ENCODE data around the gene RUVBL2. TPM values are rescaled to one million over a fixed set of nuclear protein-coding genes. Genes with fewer than 3 reads are reported as not detected.

The RUVBL2 gene
- total RNA-seq, 4 donors from 2014 or later: 69.4 to 96.5 (median 84.2) TPM

DNA sequence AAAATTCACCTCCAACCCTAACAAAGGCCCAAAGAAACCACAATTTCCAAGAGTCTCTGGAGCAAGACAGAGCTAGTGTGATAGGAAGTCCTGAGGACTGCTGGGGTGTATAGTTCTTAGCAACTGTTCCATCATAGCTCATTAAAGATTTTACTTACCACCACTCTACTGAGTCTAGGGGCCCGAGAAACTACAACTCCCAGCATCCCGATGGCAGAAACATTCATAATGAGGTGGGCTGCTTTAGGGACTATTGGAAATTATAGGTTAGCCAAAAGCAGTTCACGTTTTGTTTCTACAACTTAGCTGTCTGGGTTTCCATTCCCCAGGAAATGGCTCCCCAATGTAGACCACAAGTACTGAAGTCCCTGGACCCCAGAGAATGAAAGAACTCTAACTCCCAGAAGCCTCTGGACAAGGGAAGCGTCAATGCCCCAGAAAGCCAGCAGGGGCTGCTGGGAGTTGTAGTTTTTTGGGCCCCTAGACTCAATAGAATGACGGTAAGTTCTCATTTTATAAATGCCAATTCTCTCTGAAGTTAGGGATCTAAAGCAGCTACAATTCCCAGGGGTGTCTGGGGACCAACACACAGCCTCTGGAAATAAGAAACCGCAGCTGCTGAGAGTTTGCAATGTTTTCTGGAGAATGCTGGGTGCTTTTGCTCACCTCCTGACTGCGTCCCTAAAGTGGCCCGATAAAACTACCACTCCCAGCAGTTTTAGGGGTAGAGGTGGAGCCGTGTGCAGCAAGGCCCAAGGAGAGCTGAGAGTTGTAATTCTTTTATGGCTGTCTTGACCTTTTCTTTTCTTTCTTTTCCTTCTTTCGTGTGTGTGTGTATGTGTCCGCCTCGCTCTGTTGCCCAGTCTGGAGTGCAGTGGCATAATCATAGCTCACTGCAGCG is 17.5 kb upstream of the RUVBL2 start:
- Histone ChIP-seq H3K27me3 (no peaks in the 10 kb centered on the region), H3K9me3 (no peaks in the 10 kb centered on the region), H3K4me1 (peaks cover 0 to 24% (median 4%) of the 10 kb centered on the region in 3 donors), H3K36me3 (peaks cover 0 to 75% of the 10 kb centered on the region in 2 donors), H3K4me3 (no peak overlapping the region), H3K27ac (peak overlapping the region in 1 of 4 donors; percentile 19)
- ATAC-seq: no peak
- 77 to 94% methylated on average over 8 to 11 of the region's 13 CpGs for WGBS, 2 donors (ENCODE audit: low coverage in 1 of 2)
- TF ChIP-seq, protein P1, sequence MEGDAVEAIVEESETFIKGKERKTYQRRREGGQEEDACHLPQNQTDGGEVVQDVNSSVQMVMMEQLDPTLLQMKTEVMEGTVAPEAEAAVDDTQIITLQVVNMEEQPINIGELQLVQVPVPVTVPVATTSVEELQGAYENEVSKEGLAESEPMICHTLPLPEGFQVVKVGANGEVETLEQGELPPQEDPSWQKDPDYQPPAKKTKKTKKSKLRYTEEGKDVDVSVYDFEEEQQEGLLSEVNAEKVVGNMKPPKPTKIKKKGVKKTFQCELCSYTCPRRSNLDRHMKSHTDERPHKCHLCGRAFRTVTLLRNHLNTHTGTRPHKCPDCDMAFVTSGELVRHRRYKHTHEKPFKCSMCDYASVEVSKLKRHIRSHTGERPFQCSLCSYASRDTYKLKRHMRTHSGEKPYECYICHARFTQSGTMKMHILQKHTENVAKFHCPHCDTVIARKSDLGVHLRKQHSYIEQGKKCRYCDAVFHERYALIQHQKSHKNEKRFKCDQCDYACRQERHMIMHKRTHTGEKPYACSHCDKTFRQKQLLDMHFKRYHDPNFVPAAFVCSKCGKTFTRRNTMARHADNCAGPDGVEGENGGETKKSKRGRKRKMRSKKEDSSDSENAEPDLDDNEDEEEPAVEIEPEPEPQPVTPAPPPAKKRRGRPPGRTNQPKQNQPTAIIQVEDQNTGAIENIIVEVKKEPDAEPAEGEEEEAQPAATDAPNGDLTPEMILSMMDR (IDR thresholded peaks at IDR 0.05): peak in 3 of 4 experiments; percentile 22 to 25 (median 23)
- no peak for TF ChIP-seq POLR2AphosphoS5 (IDR thresholded peaks at IDR 0.05)
- no peak for TF ChIP-seq EP300 (IDR thresholded peaks at IDR 0.05)
- no peak for TF ChIP-seq POLR2A (IDR thresholded peaks at IDR 0.05)

DNA sequence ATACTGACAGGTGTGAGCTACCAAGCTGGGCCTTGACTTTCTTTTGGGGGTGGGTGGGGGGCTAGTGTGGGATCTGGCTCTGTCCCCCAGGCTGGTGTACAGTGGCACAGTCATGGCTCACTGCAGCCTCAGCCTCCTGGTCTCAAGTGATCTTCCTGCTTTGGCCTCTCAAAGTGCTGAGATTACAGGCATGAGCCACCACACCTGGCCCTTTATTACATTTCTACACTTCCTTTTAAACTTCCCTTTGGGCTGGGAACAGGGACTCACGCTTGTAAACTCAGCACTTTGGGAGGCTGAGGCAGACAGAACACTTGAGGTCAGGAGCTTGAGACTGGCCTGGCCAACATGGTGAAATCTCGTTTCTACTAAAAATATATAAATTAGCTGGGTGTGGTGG is 16.6 kb upstream of the RUVBL2 start:
- no peak for ATAC-seq
- no peak for TF ChIP-seq POLR2AphosphoS5 (IDR thresholded peaks at IDR 0.05)
- TF ChIP-seq EP300 (IDR thresholded peaks at IDR 0.05): no peak
- TF ChIP-seq POLR2A (IDR thresholded peaks at IDR 0.05): no peak
- TF ChIP-seq, protein P1 (IDR thresholded peaks at IDR 0.05): no peak
- H3K27me3 ChIP-seq: no peaks in the 10 kb centered on the region
- H3K36me3 ChIP-seq: peaks cover 0 to 77% of the 10 kb centered on the region in 2 donors
- no peak overlapping the region for H3K4me3 ChIP-seq
- WGBS, 2 donors (ENCODE audit: low coverage in 1 of 2): 72% methylated on average over 2 of the region's 2 CpGs; no CpG with 5 or more reads in 1 of the 2 donors
- H3K9me3 ChIP-seq: no peaks in the 10 kb centered on the region
- H3K4me1 ChIP-seq: peaks cover 0 to 23% (median 4%) of the 10 kb centered on the region in 3 donors
- H3K27ac ChIP-seq: peak overlapping the region in 2 of 4 donors; percentile 11 to 85

DNA sequence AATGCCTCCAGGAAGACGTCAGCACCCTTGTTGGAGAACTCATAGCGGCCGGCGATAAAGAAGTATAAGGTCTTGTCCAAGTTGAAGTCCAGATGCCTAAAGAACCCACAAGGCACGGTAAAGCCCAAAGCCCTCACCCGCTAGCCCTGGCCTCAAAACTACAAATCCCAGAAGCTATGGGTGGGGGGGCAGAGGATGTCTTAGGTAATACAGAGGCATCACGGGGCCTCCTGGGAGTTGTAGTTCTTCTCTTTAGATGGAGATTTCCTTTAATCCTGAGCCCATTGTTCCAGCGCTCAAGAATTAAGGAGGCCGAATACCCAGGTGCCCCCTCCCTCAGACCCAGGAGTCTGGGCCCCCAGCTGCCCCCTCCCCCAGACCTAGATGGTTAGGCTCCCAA is 11.4 kb upstream of the RUVBL2 start:
- H3K27ac ChIP-seq: no peak overlapping the region
- H3K36me3 ChIP-seq: peaks cover 0 to 84% of the 10 kb centered on the region in 2 donors
- peaks cover 0 to 23% (median 4%) of the 10 kb centered on the region in 3 donors for H3K4me1 ChIP-seq
- TF ChIP-seq EP300 (IDR thresholded peaks at IDR 0.05) (no peak), POLR2AphosphoS5 (IDR thresholded peaks at IDR 0.05) (no peak), POLR2A (IDR thresholded peaks at IDR 0.05) (no peak)
- TF ChIP-seq, protein P1 (IDR thresholded peaks at IDR 0.05): no peak
- H3K4me3 ChIP-seq: no peak overlapping the region
- no peaks in the 10 kb centered on the region for H3K9me3 ChIP-seq
- 74% methylated on average over 6 of the region's 9 CpGs; no CpG with 5 or more reads in 1 of the 2 donors for WGBS, 2 donors (ENCODE audit: low coverage in 1 of 2)
- no peaks in the 10 kb centered on the region for H3K27me3 ChIP-seq
- no peak for ATAC-seq

DNA sequence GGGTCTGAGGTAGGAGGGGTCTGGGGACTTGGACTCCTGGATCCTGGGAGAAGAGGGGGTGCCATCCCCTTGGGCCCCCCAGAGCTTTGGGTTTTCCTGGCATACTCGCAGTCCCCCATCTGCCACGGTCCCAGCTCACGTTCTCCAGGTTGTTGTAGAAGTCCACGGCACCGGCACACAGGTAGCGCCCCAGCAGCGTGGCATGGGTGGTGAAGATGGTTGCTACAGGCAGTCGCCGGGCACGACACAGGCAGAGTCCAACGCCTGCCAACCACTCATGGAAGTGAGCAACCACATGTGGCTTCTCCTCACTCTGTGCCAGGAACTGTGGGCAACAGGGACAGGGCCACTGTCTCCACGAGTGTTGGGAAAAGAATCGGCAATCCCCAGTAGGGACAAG is 8.0 kb upstream of the RUVBL2 start:
- H3K36me3 ChIP-seq: peaks cover 0 to 97% of the 10 kb centered on the region in 2 donors
- H3K4me1 ChIP-seq: peaks cover 0 to 12% (median 6%) of the 10 kb centered on the region in 3 donors
- H3K27me3 ChIP-seq: no peaks in the 10 kb centered on the region
- H3K9me3 ChIP-seq: no peaks in the 10 kb centered on the region
- no peak for TF ChIP-seq EP300 (IDR thresholded peaks at IDR 0.05)
- TF ChIP-seq POLR2A (IDR thresholded peaks at IDR 0.05): no peak
- ATAC-seq: no peak
- 100% methylated on average over 4 of the region's 13 CpGs; no CpG with 5 or more reads in 1 of the 2 donors for WGBS, 2 donors (ENCODE audit: low coverage in 1 of 2)
- H3K4me3 ChIP-seq: no peak overlapping the region
- H3K27ac ChIP-seq: peak overlapping the region in 1 of 4 donors; percentile 19

DNA sequence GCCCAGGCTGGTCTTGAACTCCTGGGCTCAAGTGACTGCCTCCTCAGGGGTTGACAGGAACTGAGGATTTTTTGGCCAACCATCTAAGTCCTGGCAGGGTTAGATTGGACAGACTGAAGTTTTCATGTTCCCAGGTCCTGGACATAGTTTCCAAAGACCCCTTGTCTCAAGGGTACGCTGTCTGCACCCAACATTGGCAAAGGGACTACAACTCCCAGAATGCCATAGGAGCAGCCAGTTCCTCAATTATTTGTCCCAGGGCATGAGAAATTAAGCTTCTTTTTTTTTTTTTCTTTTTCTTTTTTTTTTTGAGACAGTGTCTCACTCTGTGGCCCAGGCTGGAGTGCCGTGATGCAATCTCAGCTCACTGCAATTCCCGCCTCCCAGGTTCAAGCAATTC is 7.5 kb upstream of the RUVBL2 start:
- 100% methylated on average over 1 of the region's 3 CpGs for WGBS, 2 donors (ENCODE audit: low coverage in 1 of 2)
- TF ChIP-seq EP300 (IDR thresholded peaks at IDR 0.05) (no peak), POLR2AphosphoS5 (IDR thresholded peaks at IDR 0.05) (no peak), POLR2A (IDR thresholded peaks at IDR 0.05) (no peak)
- TF ChIP-seq, protein P1 (IDR thresholded peaks at IDR 0.05): no peak
- Histone ChIP-seq H3K27me3 (no peaks in the 10 kb centered on the region), H3K4me1 (peaks cover 0 to 17% (median 11%) of the 10 kb centered on the region in 3 donors), H3K36me3 (peaks cover 0 to 97% of the 10 kb centered on the region in 2 donors), H3K9me3 (no peaks in the 10 kb centered on the region), H3K4me3 (no peak overlapping the region), H3K27ac (peak overlapping the region in 1 of 4 donors; percentile 19)
- ATAC-seq: no peak

All from gastroesophageal sphincter (tissue), 4 donors.